Measurements from ENCODE around the gene MT1G.
"Not testable (repeated sequence)": the region's sequence is repeated elsewhere in the genome, so short reads cannot be mapped to it uniquely, and the experiment has no call there.

The MT1G gene

DNA sequence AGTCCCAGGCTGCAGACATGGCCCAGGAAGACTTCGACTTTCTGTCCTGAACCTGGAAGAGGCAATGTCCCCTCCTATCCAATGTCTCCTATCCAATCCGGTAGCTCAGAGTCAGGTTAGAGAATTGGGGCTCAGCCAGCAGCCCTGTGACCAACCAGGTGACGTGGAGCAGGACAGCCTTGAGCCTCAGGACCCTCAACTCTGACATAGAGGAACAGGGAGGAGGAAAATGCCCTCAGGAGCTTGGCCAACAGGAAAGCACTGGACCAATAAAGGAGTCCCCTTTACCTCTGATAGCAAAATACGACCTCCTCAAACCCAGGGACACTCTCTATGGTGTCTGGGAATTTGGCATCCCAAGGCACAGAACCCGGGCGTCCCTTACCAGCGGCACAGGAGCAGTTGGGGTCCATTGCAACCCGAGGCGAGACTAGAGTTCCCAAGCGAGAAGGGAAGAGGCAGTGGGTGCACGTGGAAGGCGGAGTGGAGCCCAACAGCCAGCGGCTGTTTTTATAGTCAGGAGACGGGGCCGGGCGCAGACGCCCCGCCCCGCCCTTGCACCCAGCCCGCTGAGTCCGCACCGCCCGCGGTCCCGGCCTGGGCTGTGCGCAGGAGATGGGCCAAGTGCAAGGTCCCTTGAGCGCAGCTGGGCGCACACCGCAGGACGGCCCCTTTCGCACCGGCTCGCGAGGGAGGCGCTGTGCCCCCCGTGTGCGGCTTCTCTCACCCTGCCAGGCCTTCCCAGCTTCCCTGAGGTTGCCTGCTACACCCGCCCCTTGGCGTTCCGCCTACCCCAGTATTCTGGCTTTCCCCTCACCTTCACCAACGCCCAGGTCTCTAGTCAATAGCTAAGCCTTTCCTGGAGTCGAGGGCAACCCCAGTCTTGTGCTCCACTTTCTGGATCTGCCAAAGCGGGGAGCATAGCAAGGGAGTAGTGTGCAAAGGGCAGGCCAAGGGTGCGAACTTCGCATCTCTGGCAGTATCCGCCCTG, at the start of gene MT1G:
TSS of gene MT1G (minus strand) at position 485 of the 991 bp plus-strand sequence. CDS start at position 413, 72 bp downstream.
- no peak for DNase-seq (ENCODE audit: low read depth in 3 of 3, low spot score in 1 of 3)

DNA sequence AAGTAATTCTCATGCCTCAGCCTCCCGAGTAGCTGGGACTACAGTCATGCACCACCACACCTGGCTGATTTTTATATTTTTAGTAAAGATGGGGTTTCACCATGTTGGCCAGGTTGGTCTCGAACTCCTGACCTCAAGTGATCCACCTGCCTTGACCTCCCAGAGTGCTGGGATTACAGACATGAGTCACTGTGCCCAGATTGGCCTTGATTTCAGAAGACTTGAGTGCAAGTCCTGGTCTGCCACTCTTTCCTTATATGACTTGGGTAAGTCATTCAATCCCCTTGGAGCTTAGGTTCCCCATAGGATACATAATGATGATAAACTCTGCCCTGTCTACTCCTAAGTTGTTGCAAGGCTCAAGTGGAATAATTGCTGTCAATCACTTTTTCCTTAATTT, 49.7 kb upstream of the MT1G start:
- DNase-seq (ENCODE audit: low read depth in 3 of 3, low spot score in 1 of 3): not testable (repeated sequence)

DNA sequence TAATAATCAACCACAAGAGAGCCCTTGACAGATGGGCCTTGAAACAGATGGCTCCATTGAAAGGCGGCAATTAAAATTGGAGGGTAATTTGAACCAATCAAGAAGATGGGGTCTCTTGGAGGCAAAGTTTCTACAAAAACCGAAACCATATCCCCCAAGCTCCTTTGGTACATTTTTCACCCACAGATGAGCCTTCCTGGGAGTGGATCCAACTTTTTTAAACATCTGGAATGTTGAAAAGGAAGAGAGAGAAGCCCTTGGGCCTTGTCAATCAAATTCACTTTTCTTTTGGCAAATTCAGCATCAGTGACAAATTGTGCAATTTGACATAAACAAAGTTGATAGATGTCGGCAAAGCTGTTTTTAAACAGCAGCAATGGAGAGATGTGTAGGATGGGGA, 48.9 kb upstream of the MT1G start:
- no peak for DNase-seq (ENCODE audit: low read depth in 3 of 3, low spot score in 1 of 3)

DNA sequence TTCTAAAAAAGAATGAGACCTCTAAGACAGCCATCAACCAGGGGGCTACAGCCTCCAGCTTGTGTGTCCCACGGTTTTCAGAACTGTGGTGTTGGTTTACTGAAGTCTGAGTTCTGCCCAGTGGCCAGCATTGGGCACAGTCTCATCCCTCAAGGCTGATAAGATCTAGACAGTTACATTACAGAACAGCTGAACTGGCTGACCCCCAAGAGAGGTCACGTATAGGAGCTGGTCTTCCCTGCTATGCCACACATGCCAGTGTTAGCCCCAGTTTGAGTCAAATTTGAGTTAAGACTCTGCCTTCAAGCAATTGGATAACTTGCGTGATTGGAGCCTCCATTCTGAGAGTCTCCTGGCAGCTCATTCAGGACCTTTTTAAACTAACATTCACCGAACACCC, 47.3 kb upstream of the MT1G start:
- DNase-seq (ENCODE audit: low read depth in 3 of 3, low spot score in 1 of 3): no peak

DNA sequence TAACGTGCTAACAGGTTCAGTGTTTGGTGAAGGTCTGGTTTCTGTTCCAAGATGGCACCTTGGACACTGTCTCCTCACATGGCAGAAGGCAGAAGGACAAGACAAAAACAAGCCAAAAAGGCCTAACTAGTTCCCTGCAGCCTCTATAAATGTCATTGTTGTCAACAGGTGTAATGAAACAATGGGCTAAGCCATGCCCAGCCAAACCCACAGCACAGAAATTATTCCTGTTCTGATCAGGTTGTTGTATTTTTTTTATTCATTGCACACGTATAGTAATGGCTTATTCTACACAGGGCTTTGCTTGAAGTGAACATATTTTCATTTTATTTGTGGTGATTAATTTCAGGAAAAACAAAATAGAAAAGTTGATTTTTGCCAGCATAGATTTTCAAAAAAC, 45.9 kb upstream of the MT1G start:
- DNase-seq (ENCODE audit: low read depth in 3 of 3, low spot score in 1 of 3): no peak

DNA sequence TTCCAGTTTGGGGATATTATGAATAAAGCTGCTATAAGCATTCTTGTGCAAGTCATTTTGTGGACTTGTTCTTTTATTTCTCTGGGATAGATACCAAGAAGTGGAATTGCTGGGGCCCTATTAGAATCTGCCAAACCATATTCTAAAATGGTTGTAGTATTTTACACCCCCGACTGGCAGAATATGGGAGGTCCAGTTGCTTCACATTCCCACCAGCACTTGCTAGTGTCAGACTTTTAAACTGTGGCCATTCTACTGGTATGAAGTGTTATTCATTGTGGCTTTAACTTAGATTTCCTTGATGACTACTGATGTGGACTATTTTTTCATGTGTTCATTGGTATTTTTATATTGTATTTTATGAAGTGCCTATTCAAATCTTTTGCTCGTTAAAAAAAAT, 44.0 kb upstream of the MT1G start:
- no peak for DNase-seq (ENCODE audit: low read depth in 3 of 3, low spot score in 1 of 3)

DNA sequence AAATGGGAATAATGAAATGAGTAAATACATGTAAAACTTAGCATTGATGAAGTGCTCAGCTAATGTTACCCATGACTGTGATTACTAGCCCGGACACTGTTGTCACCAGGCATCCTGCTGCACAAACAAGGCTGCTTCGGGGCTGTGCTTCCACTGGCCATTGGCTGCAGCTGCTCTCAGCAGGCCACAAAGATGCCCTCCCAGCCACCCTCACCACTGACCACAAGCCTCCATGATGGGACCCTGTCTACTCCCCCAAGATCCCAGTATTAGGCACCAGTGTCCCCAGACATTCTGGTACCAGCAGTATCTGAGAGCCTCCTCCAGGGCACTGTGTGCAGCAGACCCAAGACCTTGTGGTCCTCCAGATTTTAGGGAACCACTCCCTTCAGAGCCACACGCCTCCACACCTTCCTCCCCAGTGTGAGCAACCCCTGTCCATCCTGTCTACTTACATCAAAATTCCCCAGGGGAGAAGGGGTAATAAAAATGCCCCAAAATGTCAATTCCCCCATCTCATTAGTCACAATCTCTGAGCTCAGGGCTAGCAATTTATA, 42.4 kb upstream of the MT1G start:
- DNase-seq (ENCODE audit: low read depth in 3 of 3, low spot score in 1 of 3): no peak

DNA sequence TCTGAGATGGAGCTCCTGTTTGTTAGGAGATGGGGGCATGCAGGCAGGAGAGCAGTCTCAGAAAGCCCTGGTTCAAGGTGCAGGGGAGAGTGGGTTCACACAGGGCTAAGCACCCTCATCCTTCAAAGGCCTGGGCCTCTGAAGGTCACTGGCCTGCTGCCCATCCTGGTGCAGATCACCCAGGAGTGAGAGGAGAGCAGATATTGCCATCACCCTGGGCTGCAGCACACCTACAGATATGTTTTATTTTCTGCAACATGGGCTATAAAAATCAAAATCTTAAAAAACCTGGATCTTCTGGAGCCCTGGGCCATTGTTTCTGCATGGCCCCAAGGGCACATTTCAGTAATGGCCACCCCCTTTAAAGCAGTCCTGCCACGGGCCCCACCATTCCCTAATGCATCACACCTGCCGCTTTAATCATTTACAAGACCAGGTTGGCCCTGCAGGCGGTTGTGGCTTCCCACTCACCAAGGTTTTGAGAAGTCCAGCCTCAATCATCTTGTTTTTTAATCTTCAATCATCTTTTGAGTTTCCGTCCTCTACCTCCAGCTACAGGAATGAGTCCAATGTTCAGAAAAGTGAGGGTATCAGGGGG, 41.7 kb upstream of the MT1G start:
- DNase-seq (ENCODE audit: low read depth in 3 of 3, low spot score in 1 of 3): no peak

DNA sequence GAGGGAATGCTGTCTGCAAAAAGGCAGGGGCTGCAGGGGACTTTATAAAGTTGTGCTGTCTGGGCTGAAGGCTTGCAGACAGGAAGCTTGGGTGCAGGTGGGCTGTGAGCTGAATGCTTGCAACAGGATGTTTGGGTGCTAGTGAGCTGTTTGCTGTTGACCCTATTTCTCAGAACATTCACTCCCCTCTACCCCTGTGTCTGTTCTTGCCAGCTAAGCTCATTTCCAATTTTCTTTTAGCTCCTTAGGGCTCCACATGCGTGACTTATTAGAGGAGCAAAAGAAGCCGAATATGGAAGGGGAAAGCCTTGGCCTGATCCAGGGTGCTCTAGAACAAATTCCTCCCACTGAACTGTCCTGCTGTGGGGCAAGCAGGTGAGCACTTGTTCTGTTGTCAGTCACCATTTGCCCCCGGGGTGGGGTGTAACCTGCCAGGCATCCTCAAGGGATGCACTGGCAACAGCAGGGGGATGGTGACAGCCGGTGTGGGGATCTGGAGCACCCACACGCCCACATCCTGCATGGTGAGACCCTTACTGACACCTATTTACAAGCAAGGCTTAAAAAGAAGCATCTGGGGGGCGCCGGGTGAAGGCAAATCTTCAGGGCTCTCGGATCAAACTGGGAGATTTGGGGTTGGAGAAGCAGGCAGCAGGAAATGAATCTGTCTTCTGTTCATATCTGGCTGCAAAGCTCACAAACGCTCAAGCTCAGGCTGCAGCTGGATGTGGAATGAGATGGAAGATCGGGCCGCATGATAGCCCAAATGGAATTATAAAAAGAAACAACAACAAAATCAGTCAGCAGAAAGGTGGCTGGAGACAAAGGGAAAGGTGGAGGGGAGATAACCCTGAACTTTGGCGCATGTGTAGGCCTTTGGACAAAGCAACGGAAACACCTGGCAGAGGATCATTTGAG, 40.9 kb upstream of the MT1G start:
- no peak for DNase-seq (ENCODE audit: low read depth in 3 of 3, low spot score in 1 of 3)

DNA sequence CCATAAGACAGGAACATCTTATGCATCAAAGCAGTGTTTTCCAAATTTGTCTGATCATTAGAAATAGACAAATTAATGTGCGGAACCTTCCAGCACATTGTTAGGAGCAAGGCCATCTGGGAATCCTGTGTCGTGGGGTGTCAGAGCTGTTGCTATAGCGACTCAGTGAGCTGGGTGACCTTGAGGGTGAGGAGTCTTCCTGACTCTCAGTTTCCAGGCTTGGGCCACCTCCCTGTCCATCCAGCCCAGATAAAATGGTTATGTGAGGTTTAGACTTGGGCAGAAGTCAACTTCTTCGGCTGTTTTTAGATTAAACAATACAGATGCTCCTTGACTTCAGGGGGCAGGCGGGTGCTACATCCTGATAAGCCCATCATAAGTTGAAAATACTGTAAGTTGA, 35.0 kb upstream of the MT1G start:
- no peak for DNase-seq (ENCODE audit: low read depth in 3 of 3, low spot score in 1 of 3)

DNA sequence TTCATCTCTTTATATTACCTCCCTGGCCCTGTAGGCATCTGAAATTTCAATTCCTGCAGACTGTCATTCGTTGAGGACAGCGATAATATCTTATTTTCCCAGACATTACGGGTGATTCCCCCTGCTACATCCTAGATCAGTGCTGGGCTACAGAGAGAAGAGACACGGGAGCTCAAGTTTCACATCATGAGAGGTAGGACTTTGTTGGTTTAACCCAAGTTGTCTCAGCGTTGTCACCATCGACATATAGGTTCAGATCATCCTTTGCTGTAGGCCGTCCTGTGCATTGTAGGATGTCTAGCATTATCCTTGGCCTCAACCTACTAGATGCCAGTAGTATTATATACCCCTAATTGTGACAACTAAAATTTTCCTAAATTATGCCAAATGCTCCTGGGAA, 33.7 kb upstream of the MT1G start:
- no peak for DNase-seq (ENCODE audit: low read depth in 3 of 3, low spot score in 1 of 3)

DNA sequence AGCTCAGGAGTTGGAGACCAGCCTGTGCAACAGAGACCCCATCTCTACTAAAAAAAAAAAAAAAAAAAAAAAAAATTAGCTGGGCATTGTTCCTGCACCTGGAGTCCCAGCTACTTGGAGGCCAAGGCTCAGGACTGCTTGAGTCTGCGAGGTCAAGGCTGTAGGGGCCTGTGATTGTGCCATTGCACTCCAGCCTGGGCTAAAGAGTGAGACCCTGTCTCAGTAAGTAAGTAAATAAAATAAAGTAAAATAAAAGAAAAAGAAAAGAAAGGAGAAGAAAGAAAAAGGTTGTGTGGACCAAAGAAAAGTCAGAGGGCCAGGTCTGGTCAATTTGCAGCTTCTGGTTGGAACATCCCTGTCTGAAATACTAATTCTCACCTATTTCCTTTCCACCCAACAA, 32.8 kb upstream of the MT1G start:
- no peak for DNase-seq (ENCODE audit: low read depth in 3 of 3, low spot score in 1 of 3)

DNA sequence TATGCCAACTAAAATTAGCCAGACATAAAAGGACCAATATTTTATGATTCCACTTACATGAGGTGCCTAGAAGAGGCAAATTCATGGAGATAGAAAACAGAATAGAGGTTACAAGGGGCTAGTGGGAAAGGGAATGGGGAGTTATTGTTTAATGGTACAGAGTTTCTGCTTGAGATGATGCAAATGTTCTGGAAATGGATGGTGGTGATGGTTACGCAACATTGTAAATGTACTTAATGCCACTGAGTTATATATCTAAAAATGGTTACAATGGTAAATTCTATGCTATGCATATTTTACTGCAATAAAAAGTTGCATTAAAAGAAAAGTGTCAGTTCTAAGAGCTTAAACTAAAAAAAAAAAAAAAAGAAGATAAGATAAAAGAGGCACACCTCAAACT, 32.3 kb upstream of the MT1G start:
- no peak for DNase-seq (ENCODE audit: low read depth in 3 of 3, low spot score in 1 of 3)

DNA sequence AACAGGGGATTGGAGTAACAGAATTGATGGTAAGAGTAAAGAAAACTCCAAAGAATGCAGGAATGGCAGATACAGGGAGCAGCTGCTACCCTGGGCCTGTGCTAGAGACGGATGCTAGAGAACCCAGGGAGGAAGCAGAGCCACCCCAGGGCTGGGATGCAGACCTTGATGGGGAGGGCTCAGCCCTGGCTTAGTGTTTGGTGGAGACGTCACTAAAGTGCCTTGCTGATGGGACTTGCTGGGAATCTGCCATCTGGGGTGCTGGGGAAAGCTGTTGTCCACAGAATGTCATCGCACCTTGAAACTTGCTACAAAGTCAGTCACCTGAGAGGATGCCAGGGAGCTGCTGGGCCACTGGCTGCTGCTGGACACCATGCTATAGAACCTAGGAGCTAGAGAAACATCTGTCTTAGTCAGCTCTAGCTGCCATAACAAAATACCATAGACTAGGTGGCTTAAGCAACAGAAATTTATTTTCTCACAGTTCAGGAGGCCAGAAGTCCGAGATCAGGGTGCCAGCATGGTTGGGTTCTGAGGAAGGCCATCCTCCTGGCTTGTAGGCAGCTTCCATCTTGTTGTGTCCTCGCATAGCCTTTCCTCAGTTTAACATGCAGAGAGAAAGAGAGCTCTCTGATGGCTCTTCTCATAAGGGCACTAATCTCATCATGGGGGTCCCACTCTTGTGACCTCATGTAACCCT, 29.7 kb upstream of the MT1G start:
- DNase-seq (ENCODE audit: low read depth in 3 of 3, low spot score in 1 of 3): no peak

DNA sequence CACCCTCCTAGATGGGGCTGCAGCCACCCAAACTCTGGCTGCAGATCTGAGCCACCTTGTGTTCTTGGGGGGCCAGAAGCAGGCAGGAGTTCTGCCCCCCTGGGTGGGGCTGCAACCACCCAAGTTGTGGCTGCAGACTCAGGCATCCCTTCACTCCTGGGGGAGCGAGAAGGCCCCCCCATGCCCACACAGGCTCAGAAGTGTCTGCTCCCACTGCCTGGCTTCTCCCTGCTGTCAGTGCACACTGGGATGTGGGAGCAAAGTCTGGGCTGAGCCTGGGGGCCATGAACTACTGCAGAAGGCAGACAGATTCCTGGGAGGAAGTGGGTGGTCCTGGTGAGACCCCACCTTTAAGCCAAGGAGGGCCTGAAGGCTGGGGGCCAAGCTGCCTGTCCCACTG, 27.4 kb upstream of the MT1G start:
- DNase-seq (ENCODE audit: low read depth in 3 of 3, low spot score in 1 of 3): no peak

DNA sequence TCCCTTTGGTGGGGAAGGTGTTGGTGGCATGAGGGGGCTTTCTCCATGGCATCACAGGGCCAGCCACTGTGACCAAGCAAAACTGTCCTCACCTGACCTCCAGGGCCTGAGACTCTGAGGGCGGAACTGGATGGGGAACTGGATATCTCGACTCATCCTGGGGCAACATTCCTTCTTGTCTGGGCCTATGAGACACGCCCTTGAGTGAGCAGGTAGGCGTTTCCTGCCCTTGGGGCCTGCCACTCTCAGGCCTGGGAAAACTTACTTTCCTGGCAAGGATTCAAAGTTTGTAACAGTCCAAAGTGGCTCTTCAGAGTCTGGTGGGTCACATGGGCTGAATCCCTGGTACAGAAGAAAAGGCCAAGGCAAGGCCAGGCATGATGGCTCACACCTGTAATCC, 24.0 kb upstream of the MT1G start:
- DNase-seq (ENCODE audit: low read depth in 3 of 3, low spot score in 1 of 3): no peak

DNA sequence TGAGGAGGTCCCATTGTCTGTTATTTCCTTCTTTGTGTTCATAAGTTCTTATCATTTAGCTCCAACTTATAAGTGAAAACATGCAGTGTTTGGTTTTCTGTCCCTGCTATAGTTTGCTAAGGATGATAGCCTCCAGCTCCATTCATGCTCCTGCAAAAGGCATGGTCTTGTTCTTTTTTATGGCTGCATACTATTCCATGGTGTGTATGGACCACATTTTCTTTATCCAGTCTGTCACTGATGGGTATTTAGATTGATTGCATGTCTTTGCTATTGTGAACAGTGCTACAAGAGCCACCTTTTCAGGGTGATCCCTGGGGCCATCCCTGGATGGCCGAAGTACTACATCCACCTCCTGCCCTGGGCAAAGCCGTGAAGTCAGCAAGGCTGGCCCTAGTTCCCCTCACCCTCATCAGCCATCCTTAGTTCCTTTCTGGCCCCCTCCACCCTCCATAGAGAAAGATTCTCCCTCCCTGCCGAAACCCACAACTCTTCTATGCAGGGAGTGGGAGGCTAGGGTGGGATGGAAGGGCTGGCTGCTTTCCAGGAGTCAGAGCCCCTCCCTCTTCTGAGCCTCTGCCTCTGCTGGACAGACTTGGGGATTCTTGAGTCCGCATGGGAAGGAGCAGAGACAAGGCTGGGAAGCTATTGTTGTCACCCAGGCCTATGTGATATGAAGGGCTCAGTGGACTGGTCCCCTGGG, 22.7 kb upstream of the MT1G start:
- no peak for DNase-seq (ENCODE audit: low read depth in 3 of 3, low spot score in 1 of 3)

DNA sequence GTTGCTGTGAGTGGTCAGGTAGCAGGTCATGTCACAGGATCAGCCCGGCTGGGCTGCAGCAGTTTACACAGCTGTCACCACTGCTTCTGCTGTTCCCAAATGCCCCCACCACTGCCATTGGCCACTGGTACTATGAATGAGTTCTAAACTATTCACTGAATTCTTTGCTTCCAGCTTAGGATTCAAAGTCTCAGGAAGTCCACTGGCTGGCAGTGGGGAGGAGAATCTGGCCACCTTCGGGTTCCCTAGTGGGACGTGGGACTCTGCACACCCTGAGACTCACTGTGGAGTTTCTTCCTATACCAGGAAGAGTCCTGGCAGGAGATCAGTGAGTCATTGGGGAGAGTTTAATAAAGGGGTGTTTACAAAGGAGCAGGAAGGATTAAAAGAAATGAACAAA, 21.3 kb upstream of the MT1G start:
- DNase-seq (ENCODE audit: low read depth in 3 of 3, low spot score in 1 of 3): no peak

DNA sequence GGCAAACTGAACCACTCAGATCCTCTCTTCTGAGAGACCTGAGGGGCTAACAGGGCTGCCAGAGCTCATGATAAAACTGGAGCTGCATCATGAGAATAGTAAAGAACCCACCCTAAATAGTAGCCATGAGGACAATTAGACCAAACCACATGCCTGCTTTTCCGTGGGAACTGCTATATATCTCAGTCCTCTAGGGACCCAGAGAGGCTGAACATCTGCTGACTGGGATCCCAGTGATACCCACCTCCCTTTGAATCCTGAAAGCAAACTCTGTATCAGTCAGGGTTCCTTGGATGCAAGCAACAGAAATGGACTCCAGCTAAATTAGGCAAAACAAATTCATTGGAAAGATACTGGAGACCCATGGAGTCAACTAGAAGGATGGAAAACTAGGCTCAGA, 20.9 kb upstream of the MT1G start:
- no peak for DNase-seq (ENCODE audit: low read depth in 3 of 3, low spot score in 1 of 3)

DNA sequence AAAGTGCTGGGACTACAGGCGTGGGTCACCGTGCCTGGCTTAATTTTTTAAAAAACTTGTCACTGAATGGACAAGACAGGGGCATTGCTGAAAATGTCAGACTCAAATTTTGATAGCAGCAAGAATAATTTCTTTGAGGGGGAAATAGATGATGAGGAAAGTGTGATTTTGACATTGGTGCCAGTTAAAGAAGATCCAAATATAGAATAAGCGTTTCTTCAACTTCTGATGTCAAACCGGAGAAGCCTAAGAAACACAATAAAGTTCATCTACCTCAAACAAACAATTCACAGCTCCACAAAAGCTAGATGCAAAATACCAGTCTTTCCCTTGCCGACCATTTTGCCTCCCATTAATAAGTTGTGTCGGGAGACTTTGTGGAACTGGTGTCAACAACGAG, 18.9 kb upstream of the MT1G start:
- no peak for DNase-seq (ENCODE audit: low read depth in 3 of 3, low spot score in 1 of 3)

Measured in stimulated activated CD4-positive, alpha-beta T cell treated with anti-CD3 and anti-CD28 coated beads, TNF-alpha, amount 100 ng/mL, for 1 hour (primary cell).